ENCODE measurements around the gene ARID1A. TPM values are rescaled to one million over a fixed set of nuclear protein-coding genes. Genes with fewer than 3 reads are reported as not detected.

ARID1A gene
- polyA plus RNA-seq, 2 of the 4 experiments (the other 2 are of a cell fraction), result 17.4 to 21.4 TPM

DNA sequence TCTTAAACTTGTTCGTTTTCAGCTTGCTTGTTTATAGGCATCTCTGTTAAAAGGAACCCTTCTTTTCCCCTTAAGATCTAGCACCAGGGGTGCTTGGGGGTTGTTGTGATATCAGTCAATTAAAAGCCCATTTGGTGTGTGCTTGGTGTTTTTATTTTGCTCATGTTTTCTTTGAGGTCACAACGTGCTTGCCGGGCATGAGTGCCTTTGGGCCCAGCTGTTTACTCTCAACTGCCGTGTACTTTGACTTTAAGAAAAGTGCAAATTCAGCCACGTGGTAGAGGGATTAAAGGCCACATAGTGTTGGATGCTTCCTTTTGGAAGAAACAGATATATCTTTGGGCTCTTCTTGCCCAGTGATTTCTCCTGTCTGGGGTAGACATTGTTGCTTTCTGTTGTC, 10.5 kb downstream of the ARID1A start:
- H3K9me3 ChIP-seq, result no peaks in the 10 kb centered on the region
- peaks cover 72% of the 10 kb centered on the region for H3K4me1 ChIP-seq
- H3K27ac ChIP-seq, result peak overlapping the region; percentile 81 to 93
- DNase-seq (ENCODE audit: low read depth in 1 of 2, low spot score in 1 of 2) (peak in 1 of 2 experiments; percentile 39), ATAC-seq (peak; percentile 46 to 72), FAIRE-seq (no peak)
- peak overlapping the region; percentile 15; the same call in 1 of the 3 replicates for H3K4me3 ChIP-seq
- 0% methylated on average over 5 of the region's 5 CpGs for WGBS (ENCODE audit: missing lambda C conversion rate)
- peak overlapping the region; percentile 94 for H3K4me2 ChIP-seq
- POLR2A ChIA-PET, result interaction anchor here (0.6 to 1.5 kb wide), 5 partner anchors 10 to 159 kb away, joined by 3 to 18 read pairs (median 3); partner anchors contain the start of gene PIGV
- no peak for TF ChIP-seq RARB (CRISPR knock-in tag; IDR thresholded peaks at IDR 0.05)
- TF ChIP-seq, protein P1, sequence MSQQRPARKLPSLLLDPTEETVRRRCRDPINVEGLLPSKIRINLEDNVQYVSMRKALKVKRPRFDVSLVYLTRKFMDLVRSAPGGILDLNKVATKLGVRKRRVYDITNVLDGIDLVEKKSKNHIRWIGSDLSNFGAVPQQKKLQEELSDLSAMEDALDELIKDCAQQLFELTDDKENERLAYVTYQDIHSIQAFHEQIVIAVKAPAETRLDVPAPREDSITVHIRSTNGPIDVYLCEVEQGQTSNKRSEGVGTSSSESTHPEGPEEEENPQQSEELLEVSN (IDR thresholded peaks at IDR 0.05; ENCODE audit: borderline replicate concordance, low read depth), result peak; percentile 39; the same call in 1 of the 2 replicates
- TF ChIP-seq, protein P2, sequence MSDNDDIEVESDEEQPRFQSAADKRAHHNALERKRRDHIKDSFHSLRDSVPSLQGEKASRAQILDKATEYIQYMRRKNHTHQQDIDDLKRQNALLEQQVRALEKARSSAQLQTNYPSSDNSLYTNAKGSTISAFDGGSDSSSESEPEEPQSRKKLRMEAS (IDR thresholded peaks at IDR 0.05), result peak; percentile 50; the same call in 1 of the 2 replicates
- CTCF ChIA-PET, result interaction anchor here (0.9 to 4.0 kb wide), 4 partner anchors 8 to 104 kb away, joined by 5 to 15 read pairs (median 6); no protein-coding TSS in a partner anchor

DNA sequence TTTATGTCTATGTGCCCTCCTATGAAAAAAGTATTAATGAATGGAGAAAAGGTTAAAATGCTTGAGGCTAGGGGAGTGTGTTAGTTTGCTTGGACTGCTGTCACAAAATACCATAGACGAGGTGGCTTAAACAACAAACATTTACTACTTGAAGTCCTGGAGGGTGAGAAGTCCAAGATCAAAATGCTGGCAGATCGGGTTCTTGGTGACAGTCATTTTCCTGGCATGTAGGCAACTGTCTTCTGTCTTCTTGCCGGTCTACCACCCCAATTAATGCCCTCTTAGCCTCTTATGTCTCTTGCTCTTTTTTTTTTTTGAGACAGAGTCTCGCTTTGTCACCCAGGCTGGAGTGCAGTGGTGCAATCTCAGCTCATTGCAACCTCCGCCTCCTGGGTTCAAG, 15.0 kb downstream of the ARID1A start:
- H3K4me3 ChIP-seq, result no peak overlapping the region
- H3K4me2 ChIP-seq, result no peak overlapping the region
- no peak overlapping the region for H3K27ac ChIP-seq
- H3K4me1 ChIP-seq, result peaks cover 33% of the 10 kb centered on the region
- FAIRE-seq (no peak), DNase-seq (ENCODE audit: low read depth in 1 of 2, low spot score in 1 of 2) (no peak), ATAC-seq (no peak)
- H3K9me3 ChIP-seq, result no peaks in the 10 kb centered on the region
- WGBS (ENCODE audit: missing lambda C conversion rate), result 83% methylated on average over 5 of the region's 5 CpGs
- ChIA-PET CTCF (no interaction called here), POLR2A (no interaction called here)
- no peak for TF ChIP-seq HOXB13 (CRISPR knock-in tag; IDR thresholded peaks at IDR 0.05; ENCODE audit: low read depth)
- TF ChIP-seq ZSCAN20 (CRISPR knock-in tag; IDR thresholded peaks at IDR 0.05), result no peak
- TF ChIP-seq FOSB (CRISPR knock-in tag; IDR thresholded peaks at IDR 0.05), result no peak
- TF ChIP-seq CBX2 (IDR thresholded peaks at IDR 0.05; ENCODE audit: borderline replicate concordance, low read depth), result no peak
- no peak for TF ChIP-seq NFE2L2 (conservative IDR thresholded peaks at IDR 0.05; ENCODE audit: low read length)
- TF ChIP-seq POLR2AphosphoS2 (conservative IDR thresholded peaks at IDR 0.05; ENCODE audit: low read length), result no peak
- TF ChIP-seq RCOR1 (IDR thresholded peaks at IDR 0.05; ENCODE audit: low read depth, low read length), result no peak
- no peak for TF ChIP-seq RNF2 (IDR thresholded peaks at IDR 0.05; ENCODE audit: borderline replicate concordance, low read depth)

DNA sequence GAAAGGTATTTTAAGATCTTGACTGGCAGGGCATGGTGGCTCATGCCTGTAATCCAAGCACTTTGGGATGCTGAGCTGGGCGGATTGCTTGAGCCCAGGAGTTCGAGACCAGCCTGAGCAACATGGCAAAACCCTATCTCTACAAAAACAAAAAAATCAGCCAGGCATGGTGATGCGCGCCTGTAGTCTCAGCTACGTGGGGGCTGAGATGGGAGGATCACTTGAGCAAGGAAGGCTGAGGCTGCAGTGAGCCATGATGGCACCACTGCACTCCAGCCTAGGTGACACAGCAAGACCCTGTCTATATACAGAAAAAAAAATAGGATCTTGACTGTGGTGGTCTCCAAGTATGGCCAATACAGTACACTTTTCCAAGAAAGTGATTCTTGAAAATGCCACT, 16.0 kb downstream of the ARID1A start:
- POLR2A ChIA-PET, result no interaction called here
- TF ChIP-seq JUN (IDR thresholded peaks at IDR 0.05), result no peak
- TF ChIP-seq KDM1A (IDR thresholded peaks at IDR 0.05; ENCODE audit: low read depth), result no peak
- TF ChIP-seq FOSL2 (IDR thresholded peaks at IDR 0.05), result no peak
- no peak for TF ChIP-seq FOSL2 (CRISPR knock-in tag; IDR thresholded peaks at IDR 0.05)
- TF ChIP-seq HOXB5 (CRISPR knock-in tag; IDR thresholded peaks at IDR 0.05), result no peak
- 98% methylated on average over 5 of the region's 5 CpGs for WGBS (ENCODE audit: missing lambda C conversion rate)
- no peak overlapping the region for H3K4me2 ChIP-seq
- no peak for ATAC-seq
- no peak overlapping the region for H3K27ac ChIP-seq
- CTCF ChIA-PET, result no interaction called here
- no peak overlapping the region for H3K4me3 ChIP-seq
- DNase-seq (ENCODE audit: low read depth in 1 of 2, low spot score in 1 of 2), result no peak
- peaks cover 34% of the 10 kb centered on the region for H3K4me1 ChIP-seq
- FAIRE-seq, result no peak
- H3K9me3 ChIP-seq, result no peaks in the 10 kb centered on the region

DNA sequence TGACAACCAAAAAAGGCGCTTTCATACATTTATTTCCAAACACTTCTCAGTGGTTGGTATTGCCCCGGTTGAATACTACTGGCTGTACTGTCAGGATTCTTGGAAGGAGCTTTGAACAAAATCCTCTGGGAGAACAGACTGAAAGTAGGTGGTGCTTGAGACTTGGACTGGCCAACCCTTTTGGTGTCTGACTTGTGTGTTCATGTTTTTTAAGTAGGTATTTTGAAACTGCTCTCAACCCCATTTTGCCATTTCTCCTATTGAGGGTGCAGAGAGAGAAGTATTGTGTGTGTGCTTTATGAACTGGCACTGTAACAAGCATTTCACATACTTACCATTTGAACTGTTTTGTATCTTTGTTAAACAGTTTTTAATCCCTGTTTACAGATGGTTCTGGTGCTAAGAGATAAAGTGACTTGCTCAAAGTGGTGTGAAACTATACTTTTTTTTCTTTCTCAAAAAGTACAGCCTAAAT, 21.2 kb downstream of the ARID1A start:
- TF ChIP-seq JUN (IDR thresholded peaks at IDR 0.05) (no peak), RAD21 (conservative IDR thresholded peaks at IDR 0.05 in 1 of 2, IDR thresholded peaks at IDR 0.05 in 1 of 2) (no peak), HMGXB4 (CRISPR knock-in tag; IDR thresholded peaks at IDR 0.05; ENCODE audit: borderline replicate concordance) (no peak), GATA3 (IDR thresholded peaks at IDR 0.05; ENCODE audit: borderline replicate concordance) (no peak), ZC3H11A (IDR thresholded peaks at IDR 0.05) (no peak)
- TF ChIP-seq, protein P3, sequence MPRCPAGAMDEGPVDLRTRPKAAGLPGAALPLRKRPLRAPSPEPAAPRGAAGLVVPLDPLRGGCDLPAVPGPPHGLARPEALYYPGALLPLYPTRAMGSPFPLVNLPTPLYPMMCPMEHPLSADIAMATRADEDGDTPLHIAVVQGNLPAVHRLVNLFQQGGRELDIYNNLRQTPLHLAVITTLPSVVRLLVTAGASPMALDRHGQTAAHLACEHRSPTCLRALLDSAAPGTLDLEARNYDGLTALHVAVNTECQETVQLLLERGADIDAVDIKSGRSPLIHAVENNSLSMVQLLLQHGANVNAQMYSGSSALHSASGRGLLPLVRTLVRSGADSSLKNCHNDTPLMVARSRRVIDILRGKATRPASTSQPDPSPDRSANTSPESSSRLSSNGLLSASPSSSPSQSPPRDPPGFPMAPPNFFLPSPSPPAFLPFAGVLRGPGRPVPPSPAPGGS (IDR thresholded peaks at IDR 0.05), result no peak
- H3K4me3 ChIP-seq, result no peak overlapping the region
- 54% methylated on average over 2 of the region's 2 CpGs for WGBS (ENCODE audit: missing lambda C conversion rate)
- no peak overlapping the region for H3K27ac ChIP-seq
- H3K9me3 ChIP-seq, result no peaks in the 10 kb centered on the region
- FAIRE-seq, result no peak
- ChIA-PET POLR2A (no interaction called here), CTCF (interaction anchor here (1.3 to 2.3 kb wide), 3 partner anchors 13 to 114 kb away, joined by 3 to 13 read pairs (median 6); no protein-coding TSS in a partner anchor)
- H3K4me1 ChIP-seq, result peaks cover 38% of the 10 kb centered on the region
- no peak for DNase-seq (ENCODE audit: low read depth in 1 of 2, low spot score in 1 of 2)
- peak overlapping the region; percentile 1; the same call in 1 of the 3 replicates for H3K4me2 ChIP-seq
- peak in 1 of 2 experiments; percentile 34; a peak in 1 of 6 replicates for ATAC-seq
